ENCODE measurements around the gene RPS3A.
A peak's percentile ranks its signal among the peaks of the same experiment; 100 is the strongest.
"Not testable (repeated sequence)": the region's sequence is repeated elsewhere in the genome, so short reads cannot be mapped to it uniquely, and the experiment has no call there.

Gene RPS3A

GRCh38 chr4:151099229-151099975 lies at the start of gene RPS3A:
TSS of gene RPS3A (plus strand) at chr4:151099628. CDS start at chr4:151099653, 25 bp downstream.
- DNase-seq (ENCODE audit: low read depth in 2 of 2) = peak; percentile 95 to 96

GRCh38 chr4:151052785-151053184 lies 46.6 kb upstream of the RPS3A start:
- no peak for DNase-seq (ENCODE audit: low read depth in 2 of 2)

- DNase-seq (ENCODE audit: low read depth in 2 of 2) = no peak
These were observed 43.9 kb upstream of the RPS3A start for GRCh38 chr4:151055539-151055938.

- DNase-seq (ENCODE audit: low read depth in 2 of 2) = not testable (repeated sequence)
These were observed 36.3 kb upstream of the RPS3A start for GRCh38 chr4:151063143-151063542.

GRCh38 chr4:151067316-151067970 lies 32.0 kb upstream of the RPS3A start:
- no peak for DNase-seq (ENCODE audit: low read depth in 2 of 2)

GRCh38 chr4:151074416-151074916 lies 25.0 kb upstream of the RPS3A start:
- no peak for DNase-seq (ENCODE audit: low read depth in 2 of 2)

- DNase-seq (ENCODE audit: low read depth in 2 of 2) = not testable (repeated sequence)
These were observed 21.4 kb upstream of the RPS3A start for GRCh38 chr4:151077978-151078377.

- DNase-seq (ENCODE audit: low read depth in 2 of 2) = no peak
These were observed 12.0 kb upstream of the RPS3A start for GRCh38 chr4:151087467-151087866.

- no peak for DNase-seq (ENCODE audit: low read depth in 2 of 2)
These were observed 8.4 kb upstream of the RPS3A start for GRCh38 chr4:151091047-151091446.

- no peak for DNase-seq (ENCODE audit: low read depth in 2 of 2)
These were observed 6.9 kb upstream of the RPS3A start for GRCh38 chr4:151092488-151092887.

- DNase-seq (ENCODE audit: low read depth in 2 of 2) = no peak
These were observed 6.2 kb upstream of the RPS3A start for GRCh38 chr4:151093203-151093602.

- DNase-seq (ENCODE audit: low read depth in 2 of 2) = no peak
These were observed 5.1 kb upstream of the RPS3A start for GRCh38 chr4:151094290-151094751.

- DNase-seq (ENCODE audit: low read depth in 2 of 2) = no peak
These were observed 4.3 kb upstream of the RPS3A start for GRCh38 chr4:151095142-151095541.

GRCh38 chr4:151097759-151098158 lies 1.7 kb upstream of the RPS3A start:
- no peak for DNase-seq (ENCODE audit: low read depth in 2 of 2)

- no peak for DNase-seq (ENCODE audit: low read depth in 2 of 2)
These were observed 524 bp upstream of the RPS3A start for GRCh38 chr4:151098979-151099228.

GRCh38 chr4:151099976-151100417 lies 569 bp downstream of the RPS3A start:
- DNase-seq (ENCODE audit: low read depth in 2 of 2) = no peak

- DNase-seq (ENCODE audit: low read depth in 2 of 2) = no peak
These were observed 1.1 kb downstream of the RPS3A start for GRCh38 chr4:151100531-151100930.

- no peak for DNase-seq (ENCODE audit: low read depth in 2 of 2)
These were observed 4.3 kb downstream of the RPS3A start for GRCh38 chr4:151103758-151104157.

GRCh38 chr4:151104621-151105020 lies 5.2 kb downstream of the RPS3A start:
- DNase-seq (ENCODE audit: low read depth in 2 of 2) = no peak

- no peak for DNase-seq (ENCODE audit: low read depth in 2 of 2)
These were observed 6.1 kb downstream of the RPS3A start for GRCh38 chr4:151105454-151106032.

GRCh38 chr4:151107063-151107462 lies 7.6 kb downstream of the RPS3A start:
- DNase-seq (ENCODE audit: low read depth in 2 of 2) = no peak

- no peak for DNase-seq (ENCODE audit: low read depth in 2 of 2)
These were observed 10.8 kb downstream of the RPS3A start for GRCh38 chr4:151110236-151110635.

GRCh38 chr4:151114338-151114737 lies 14.9 kb downstream of the RPS3A start:
- no peak for DNase-seq (ENCODE audit: low read depth in 2 of 2)
